K562 (cell line): ENCODE measurements around the gene OTOG. TPM values are rescaled to one million over a fixed set of nuclear protein-coding genes. Genes with fewer than 3 reads are reported as not detected.

Experiments
- ATAC-seq: fragments of 200-7000 bp; cut with Tn5 transposase; 3 replicates; pipeline ENCODE4 v1.9.1; 2020; ENCODE audit warnings: moderate library complexity
- BruUV-seq: library from RNA; stranded (reverse); fragments of 400-500 nt; replicated peaks from 2 replicates; lab custom pipeline; 2021; lab: Mats Ljungman, UMichigan
- CTCF ChIA-PET: fragments of 300-600 bp; formaldehyde crosslinking; extraction: SDS; loops from one replicate; lab custom pipeline; 2021; ENCODE audit warnings: low intra/inter-chr PET ratio; lab: Yijun Ruan, JAX
- POLR2A ChIA-PET: fragments of 300-600, 350-650 bp; sonication (Branson Sonifier 250); formaldehyde crosslinking; extraction: SDS; loops from one replicate; lab custom pipeline; 2021; ENCODE audit warnings: antibody characterized with exemption, inconsistent platforms; lab: Yijun Ruan, JAX
- DNase-seq, 4 experiments: peaks; one replicate each; pipeline versions ENCODE4 v3.0.0 to v3.0.0-alpha.2; 2011 to 2018; ENCODE audit warnings: low spot score in 3 of 4, mixed read lengths in 3 of 4; ENCODE audit errors: extremely low read depth in 1 of 4
- FAIRE-seq: peaks from 2 replicates; lab custom pipeline; 2011; peaks lifted over from hg19 to GRCh38; lab: Jason Lieb, UNC
- H2AFZ ChIP-seq: 2 replicates; pipeline ENCODE4 v1.6.0; 2011; ENCODE audit warnings: low read depth, low read length, control low read depth, inconsistent platforms
- H3K27ac ChIP-seq: fragments of 200-600 bp; 3 replicates; pipeline ENCODE4 v1.8.0; 2011; ENCODE audit warnings: low read depth, mild to moderate bottlenecking, control low read depth, inconsistent platforms, low read length, moderate library complexity, mixed read lengths; ENCODE audit errors: extremely low read depth
- H3K27me3 ChIP-seq, 2 experiments: fragments of 300-600 bp in 1 of 2; 2 replicates in 1 of 2; 3 replicates in 1 of 2; pipeline versions ENCODE4 v1.6.0 to v1.8.0; 2011; ENCODE audit warnings: inconsistent platforms in 2 of 2, low read length in 2 of 2, mild to moderate bottlenecking in 1 of 2, mixed read lengths in 1 of 2, moderate library complexity in 1 of 2; ENCODE audit not compliant: control insufficient read depth in 2 of 2, insufficient read depth in 2 of 2
- H3K36me3 ChIP-seq: fragments of 300-600 bp; 3 replicates; pipeline ENCODE4 v1.8.0; 2011; ENCODE audit warnings: mild to moderate bottlenecking, low read length, inconsistent platforms; ENCODE audit not compliant: control insufficient read depth, insufficient read depth
- H3K4me1 ChIP-seq, 2 experiments: fragments of 200-600 bp in 1 of 2; replicated peaks in 1 of 2; 2 replicates in 1 of 2; 3 replicates in 1 of 2; pipeline versions ENCODE4 v1.5.1 to v1.8.0; 2011; ENCODE audit warnings: inconsistent platforms in 2 of 2, low read length in 2 of 2, mild to moderate bottlenecking in 1 of 2, mixed read lengths in 1 of 2, moderate library complexity in 1 of 2; ENCODE audit not compliant: control insufficient read depth in 2 of 2, insufficient read depth in 2 of 2
- H3K4me2 ChIP-seq: 2 replicates; pipeline ENCODE4 v1.6.1; 2011; ENCODE audit warnings: low read length, control low read depth, inconsistent platforms, mixed read lengths; ENCODE audit not compliant: insufficient read depth
- H3K4me3 ChIP-seq: fragments of 200-600 bp; sonication (generic), shearing (Covaris generic); 2 replicates; pipeline ENCODE4 v1.5.1; 2016; ENCODE audit warnings: control low read depth, inconsistent platforms
- H3K79me2 ChIP-seq: fragments of 200-600 bp; 3 replicates; pipeline ENCODE4 v1.8.0; 2011; ENCODE audit warnings: low read length, inconsistent platforms; ENCODE audit not compliant: control insufficient read depth, insufficient read depth
- H3K9ac ChIP-seq, 2 experiments: 2 replicates each; pipeline versions ENCODE4 v1.6.0 to v1.6.1; 2011; ENCODE audit warnings: low read depth in 2 of 2, low read length in 2 of 2, control low read depth in 1 of 2, inconsistent platforms in 1 of 2, mild to moderate bottlenecking in 1 of 2, mixed read lengths in 1 of 2; ENCODE audit not compliant: insufficient read depth in 1 of 2
- H3K9me1 ChIP-seq: one replicate; pipeline ENCODE4 v1.6.0; 2011; ENCODE audit warnings: inconsistent platforms, mild to moderate bottlenecking, low read length, moderate library complexity; ENCODE audit not compliant: control insufficient read depth, insufficient read depth
- H3K9me3 ChIP-seq: replicated peaks from 2 replicates; pipeline ENCODE4 v1.5.1; 2011; ENCODE audit warnings: low read depth, low read length, inconsistent platforms; ENCODE audit not compliant: control insufficient read depth, insufficient read depth
- H4K20me1 ChIP-seq: replicated peaks from 2 replicates; pipeline ENCODE4 v1.6.1; 2011; ENCODE audit warnings: low read length, inconsistent platforms, mixed read lengths; ENCODE audit not compliant: control insufficient read depth, insufficient read depth
- BRD4 ChIP-seq: fragments of 200-600 bp; sonication (generic); IDR thresholded peaks from 2 replicates; pipeline ENCODE4 v1.6.1; 2017; ENCODE audit warnings: inconsistent platforms
- CEBPG ChIP-seq, 3 experiments: fragments of 200-800 bp in 1 of 3; sonication (Bioruptor generic) in 1 of 3; sonication (generic) in 1 of 3; formaldehyde crosslinking in 1 of 3; IDR thresholded peaks in 2 of 3; conservative IDR thresholded peaks in 1 of 3; 2 replicates each; pipeline versions ENCODE4 v1.6.1 to v1.8.0; 2016 to 2022; ENCODE audit warnings: missing compliant biosample characterization in 2 of 3, missing genetic modification characterization in 2 of 3, mild to moderate bottlenecking in 1 of 3, missing genetic modification reagents in 1 of 3
- NELFE ChIP-seq: IDR thresholded peaks from 2 replicates; pipeline ENCODE4 v1.6.1; 2011; ENCODE audit warnings: mild to moderate bottlenecking; ENCODE audit not compliant: insufficient read depth, insufficient read length
- POLR2A ChIP-seq: fragments of 450-650 bp; conservative IDR thresholded peaks from 2 replicates; pipeline ENCODE4 v1.6.1; 2016
- SMAD2 ChIP-seq: fragments of 150-350 bp; IDR thresholded peaks from 2 replicates; pipeline ENCODE4 v1.6.1; 2014; ENCODE audit warnings: low read depth, mild to moderate bottlenecking, low read length
- STAT5B ChIP-seq: fragments of 250-450 bp; sonication (Bioruptor Pico); IDR thresholded peaks from 2 replicates; pipeline ENCODE4 v1.8.0; 2021; ENCODE audit warnings: mild to moderate bottlenecking, inconsistent platforms
- ZFX ChIP-seq: sonication (generic); formaldehyde crosslinking; IDR thresholded peaks from 2 replicates; pipeline ENCODE4 v1.8.0; 2022; ENCODE audit warnings: mild to moderate bottlenecking, missing genetic modification reagents, moderate library complexity
- ZNF318 ChIP-seq, 2 experiments: fragments of 450-650 bp; IDR thresholded peaks; 2 replicates each; pipeline ENCODE4 v1.6.1; 2016; ENCODE audit warnings: mild to moderate bottlenecking in 2 of 2, borderline replicate concordance in 1 of 2, low read depth in 1 of 2, moderate library complexity in 1 of 2
- WGBS: fragments of 100-300 bp; shearing (Covaris generic); methylation state at CpG from one replicate; pipeline ENCODE4 v1.1.6; 2016; ENCODE audit warnings: low coverage, mixed read lengths; ENCODE audit not compliant: insufficient coverage; ENCODE audit errors: missing lambda C conversion rate; 5-methylcytosine and 5-hydroxymethylcytosine counted together
- in situ Hi-C: fragments of 300-500 bp; cut with MboI; formaldehyde crosslinking; loops from 4 replicates; pipeline ENCODE4 v1.15.0; 2018; ENCODE audit warnings: inconsistent platforms, mixed read lengths
- intact Hi-C: fragments of 100-400 bp; cut with micrococcal nuclease; formaldehyde crosslinking; loops from 2 replicates; pipeline ENCODE4 v1.14.2; 2022
- polyA plus RNA-seq, 8 experiments: library from polyadenylated mRNA; depleted of rRNA in 4 of 8; stranded (reverse) in 5 of 8; unstranded in 3 of 8; fragments of >200 nt; fragmentation: Nextera tagmentation in 2 of 8; fragmentation: Illumina TruSeq in 1 of 8; extraction: Ambion mirVana in 2 of 8; extraction: Trizol in 1 of 8; gene quantifications; 2 replicates each; pipeline versions ENCODE4 v1.2.1 to v1.2.3, GENCODE V29; 2011 to 2014; ENCODE audit warnings: inconsistent platforms in 1 of 8, missing spikeins in 1 of 8
- total RNA-seq, 7 experiments: library from RNA; depleted of rRNA in 6 of 7; stranded (reverse); fragments of >200 nt in 6 of 7; fragmentation: Illumina TruSeq in 2 of 7; extraction: Trizol in 2 of 7; gene quantifications; 2 replicates each; pipeline versions ENCODE4 v1.2.1 to v1.2.3, GENCODE V29; 2011 to 2021; ENCODE audit warnings: low replicate concordance in 1 of 7
- TF ChIP-seq, protein P1 (sequence below): fragments of 250-450 bp; sonication (Bioruptor Pico); IDR thresholded peaks from 2 replicates; pipeline ENCODE4 v1.4.0; 2020; ENCODE audit warnings: mild to moderate bottlenecking, moderate library complexity

OTOG gene
- total and polyA plus RNA-seq, 9 of the 15 experiments (the other 6 are each of a cell fraction or from before 2014, with no cell fraction given) = not detected

GRCh38 chr11:17645190-17645970, 98.3 kb downstream of the OTOG start:
- Histone ChIP-seq H3K4me1 (peaks cover 0 to 3% of the 10 kb centered on the region in 2 experiments; a peak in 2 of 5 replicates), H2AFZ (no peak overlapping the region), H3K4me2 (no peak overlapping the region), H4K20me1 (peaks cover 3% of the 10 kb centered on the region; the same call in 1 of the 2 replicates), H3K27ac (no peak overlapping the region), H3K9ac (no peak overlapping the region), H3K9me1 (no peaks in the 10 kb centered on the region), H3K79me2 (no peaks in the 10 kb centered on the region), H3K36me3 (no peaks in the 10 kb centered on the region), H3K4me3 (no peak overlapping the region), H3K27me3 (peaks cover 0 to 26% of the 10 kb centered on the region in 2 experiments; a peak in 2 of 5 replicates), H3K9me3 (no peaks in the 10 kb centered on the region)
- no TSS peak for BruUV-seq
- ATAC-seq = peak; percentile 51; the same call in 2 of the 3 replicates
- intact Hi-C loops (no loop called here), in situ Hi-C loops (no loop called here)
- no peak for FAIRE-seq
- 8% methylated on average over 13 of the region's 15 CpGs for WGBS
- ChIA-PET CTCF (no interaction called here), POLR2A (interaction anchor here (0.6 kb wide), 1 partner anchor 200 kb away, joined by 4 read pairs; no protein-coding TSS in a partner anchor)
- DNase-seq = no peak
- TF ChIP-seq NELFE (no peak), CEBPG (CRISPR knock-in tag; IDR thresholded peaks at IDR 0.05) (no peak), CEBPG (tag; conservative IDR thresholded peaks at IDR 0.05 in 1 of 2, IDR thresholded peaks at IDR 0.05 in 1 of 2) (no peak), POLR2A (no peak), STAT5B (no peak), ZNF318 (IDR thresholded peaks at IDR 0.05; ENCODE audit: borderline replicate concordance in 1 of 2, low read depth in 1 of 2) (no peak), SMAD2 (no peak), ZFX (CRISPR knock-in tag) (no peak), BRD4 (no peak)
- TF ChIP-seq, protein P1, sequence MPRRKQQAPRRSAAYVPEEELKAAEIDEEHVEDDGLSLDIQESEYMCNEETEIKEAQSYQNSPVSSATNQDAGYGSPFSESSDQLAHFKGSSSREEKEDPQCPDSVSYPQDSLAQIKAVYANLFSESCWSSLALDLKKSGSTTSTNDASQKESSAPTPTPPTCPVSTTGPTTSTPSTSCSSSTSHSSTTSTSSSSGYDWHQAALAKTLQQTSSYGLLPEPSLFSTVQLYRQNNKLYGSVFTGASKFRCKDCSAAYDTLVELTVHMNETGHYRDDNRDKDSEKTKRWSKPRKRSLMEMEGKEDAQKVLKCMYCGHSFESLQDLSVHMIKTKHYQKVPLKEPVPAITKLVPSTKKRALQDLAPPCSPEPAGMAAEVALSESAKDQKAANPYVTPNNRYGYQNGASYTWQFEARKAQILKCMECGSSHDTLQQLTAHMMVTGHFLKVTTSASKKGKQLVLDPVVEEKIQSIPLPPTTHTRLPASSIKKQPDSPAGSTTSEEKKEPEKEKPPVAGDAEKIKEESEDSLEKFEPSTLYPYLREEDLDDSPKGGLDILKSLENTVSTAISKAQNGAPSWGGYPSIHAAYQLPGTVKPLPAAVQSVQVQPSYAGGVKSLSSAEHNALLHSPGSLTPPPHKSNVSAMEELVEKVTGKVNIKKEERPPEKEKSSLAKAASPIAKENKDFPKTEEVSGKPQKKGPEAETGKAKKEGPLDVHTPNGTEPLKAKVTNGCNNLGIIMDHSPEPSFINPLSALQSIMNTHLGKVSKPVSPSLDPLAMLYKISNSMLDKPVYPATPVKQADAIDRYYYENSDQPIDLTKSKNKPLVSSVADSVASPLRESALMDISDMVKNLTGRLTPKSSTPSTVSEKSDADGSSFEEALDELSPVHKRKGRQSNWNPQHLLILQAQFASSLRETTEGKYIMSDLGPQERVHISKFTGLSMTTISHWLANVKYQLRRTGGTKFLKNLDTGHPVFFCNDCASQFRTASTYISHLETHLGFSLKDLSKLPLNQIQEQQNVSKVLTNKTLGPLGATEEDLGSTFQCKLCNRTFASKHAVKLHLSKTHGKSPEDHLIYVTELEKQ (CRISPR knock-in tag) = no peak
